Kidney tubule cell (primary cell): ENCODE measurements around the gene PRKCE.

Source experiments
- DNase-seq: peaks from one replicate; pipeline ENCODE4 v3.0.0-alpha.2; 2018; ENCODE audit warnings: low spot score

The PRKCE gene

DNA sequence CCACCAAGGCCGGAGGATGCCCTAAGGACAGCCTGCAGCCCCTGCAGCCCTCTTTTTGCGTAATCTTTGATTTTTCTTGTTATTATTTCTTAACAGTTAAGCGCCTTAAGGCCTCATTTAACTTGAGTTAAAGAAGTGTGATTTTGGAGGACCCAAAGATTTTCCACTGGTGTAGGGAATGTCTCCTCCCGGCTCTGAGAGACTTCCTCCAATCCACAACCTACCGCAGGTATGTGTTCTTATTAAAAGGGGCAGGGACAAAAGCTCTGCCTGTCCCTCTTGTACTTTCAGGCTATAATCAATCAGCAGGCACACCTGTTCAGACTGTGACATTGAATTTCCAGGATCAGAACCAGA is 285.1 kb downstream of the PRKCE start:
- no peak for DNase-seq

DNA sequence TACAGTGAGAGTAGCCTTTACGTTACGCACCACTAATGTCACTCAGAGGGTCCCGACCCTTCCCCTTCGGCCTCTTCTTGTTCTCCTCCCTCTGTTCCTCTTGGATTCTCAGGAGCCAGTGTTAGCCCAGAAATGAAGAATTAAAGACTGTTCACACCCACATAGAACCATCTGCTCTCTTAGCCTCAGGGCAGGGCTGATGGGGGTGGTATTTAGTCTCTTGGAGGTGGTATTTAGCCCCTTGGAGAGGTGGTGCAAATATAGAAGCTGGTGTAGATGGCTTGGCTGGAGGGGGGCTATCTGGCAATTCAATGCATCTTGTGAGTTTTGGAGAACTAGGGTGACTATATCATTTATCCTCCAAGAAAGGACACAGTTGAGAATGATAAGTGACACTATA is 286.5 kb downstream of the PRKCE start:
- DNase-seq = no peak

DNA sequence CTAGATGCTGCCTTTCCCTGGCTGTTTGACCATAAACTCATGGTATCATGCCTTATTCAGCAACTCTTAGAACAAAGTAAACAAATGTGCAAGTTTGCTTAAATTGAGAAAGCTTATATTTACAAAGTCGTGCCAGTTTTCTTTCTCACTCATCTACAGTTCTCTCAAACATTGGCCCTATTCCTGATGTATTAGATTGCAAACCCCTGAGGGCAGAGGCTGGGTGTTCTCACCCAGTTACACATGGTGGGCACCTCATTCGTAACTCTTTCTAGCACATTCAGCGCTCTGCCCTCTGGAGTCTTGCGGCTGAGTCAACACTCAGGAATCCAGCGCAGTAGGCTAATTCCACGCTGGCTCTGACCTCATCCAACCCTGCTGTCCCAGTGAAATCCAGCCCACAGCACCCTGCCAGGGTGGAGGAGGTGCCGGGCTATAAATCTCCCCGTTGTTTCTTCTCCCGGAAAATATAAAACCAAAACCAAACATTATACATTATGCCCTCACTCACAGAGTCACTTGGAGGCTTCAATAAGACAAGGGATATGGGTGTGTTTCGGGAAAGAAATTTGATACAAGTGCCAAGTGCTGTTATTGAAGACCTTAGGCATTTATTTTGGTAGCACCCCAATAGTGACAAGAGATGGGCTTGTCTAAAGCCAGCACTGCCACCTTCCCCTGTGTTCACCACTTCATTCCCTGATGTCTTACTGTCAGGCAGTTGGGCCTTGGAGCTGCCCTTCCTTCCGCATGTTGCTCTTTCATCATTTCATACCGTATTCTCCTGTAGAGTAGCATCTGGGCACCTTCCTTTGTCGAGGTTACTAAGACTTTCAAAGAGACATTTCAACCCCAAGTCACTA is 287.4 kb downstream of the PRKCE start:
- DNase-seq = peak; percentile 96

DNA sequence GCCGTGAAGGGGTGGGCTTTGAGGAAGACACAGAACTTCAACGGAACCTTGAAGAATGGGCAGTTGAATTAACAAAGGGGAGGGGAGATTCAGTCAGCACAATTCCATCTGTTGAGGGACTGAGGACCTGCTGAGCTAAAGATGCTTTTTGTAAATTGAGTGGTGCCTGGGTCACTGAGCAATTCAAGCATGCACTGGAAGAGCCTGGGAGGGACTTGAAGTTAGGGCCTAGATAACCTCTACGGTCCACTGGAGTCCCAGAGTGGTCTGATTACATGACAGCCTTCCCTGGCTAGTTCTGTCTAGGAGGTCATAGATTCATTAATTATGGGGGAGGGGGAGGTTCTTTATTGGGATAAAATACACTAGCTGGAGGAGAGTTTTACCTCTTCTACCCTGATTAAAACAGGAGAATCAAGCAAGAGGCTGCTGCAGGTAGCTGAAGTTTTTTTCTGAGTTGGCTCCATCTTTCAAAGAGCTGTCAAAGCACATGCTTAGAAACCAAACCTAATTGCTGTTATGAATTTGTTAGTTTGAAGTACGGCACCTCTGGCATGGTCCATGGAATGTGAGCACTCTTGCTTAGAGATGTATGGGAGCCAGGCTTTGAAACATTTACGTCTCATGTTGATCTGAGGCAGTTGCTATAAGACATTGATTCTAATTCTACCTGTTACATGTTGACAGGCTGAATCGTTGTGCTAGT is 290.2 kb downstream of the PRKCE start:
- DNase-seq = no peak

DNA sequence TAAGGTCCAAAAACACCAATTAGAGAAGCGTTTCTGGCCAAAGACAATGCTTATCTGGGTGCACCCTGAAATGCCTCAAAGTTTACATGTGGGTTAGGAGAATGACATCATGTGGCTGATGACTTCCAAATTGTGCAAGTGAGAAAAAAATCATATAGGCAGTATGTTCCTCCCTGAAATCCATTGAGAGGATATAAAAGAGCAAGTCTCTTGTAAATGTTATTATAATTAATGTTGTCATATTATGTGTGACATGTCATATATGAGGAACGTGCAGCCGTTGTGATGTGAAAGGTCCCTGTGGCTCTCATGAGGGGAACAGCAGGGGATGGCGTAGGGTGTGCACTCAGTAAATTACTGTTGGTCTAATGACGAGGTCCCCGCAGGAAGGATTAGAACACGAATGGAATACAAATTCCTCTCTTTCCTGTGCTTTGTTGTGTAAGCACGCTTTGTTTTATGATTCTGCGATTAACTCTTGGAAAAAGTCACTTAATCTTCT is 290.8 kb downstream of the PRKCE start:
- DNase-seq = no peak

DNA sequence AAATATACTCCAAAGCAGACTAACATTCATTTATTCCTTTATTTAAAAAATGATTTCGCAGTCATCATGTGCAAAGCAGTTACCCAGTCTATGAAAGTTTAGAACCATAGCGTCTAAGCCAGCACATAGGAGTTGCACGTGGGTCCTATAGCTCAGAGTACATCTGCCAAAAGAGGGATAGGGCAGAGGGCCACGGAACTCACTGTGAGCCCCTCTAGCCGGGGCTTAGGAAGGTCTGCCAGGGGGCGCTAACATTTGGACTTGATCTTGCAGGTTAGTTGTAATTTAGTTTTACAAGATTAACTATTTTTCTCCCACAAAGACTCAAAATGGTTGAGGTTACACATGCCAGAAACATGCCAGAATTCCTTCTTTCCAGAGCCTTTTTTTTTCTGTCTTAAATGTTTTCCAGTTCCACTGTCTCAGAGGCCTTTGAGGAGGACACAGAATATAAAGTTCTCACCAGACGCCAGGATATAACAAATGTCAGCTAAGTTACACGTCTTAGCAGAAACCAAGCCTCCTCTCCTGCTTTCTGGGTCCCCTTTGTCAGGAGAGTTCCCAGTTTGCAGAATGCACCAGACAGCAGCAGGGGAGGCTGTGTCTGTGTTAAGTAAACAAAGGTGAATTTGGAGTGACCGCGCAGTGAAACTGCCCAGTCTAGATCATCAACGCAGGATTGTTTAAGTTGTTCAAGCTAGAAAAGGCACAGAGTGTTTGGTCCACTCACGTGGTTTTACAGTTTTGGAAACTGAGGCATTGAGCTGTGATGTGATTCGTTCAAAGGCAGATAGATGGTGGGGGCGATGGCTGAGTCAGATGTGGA is 292.0 kb downstream of the PRKCE start:
- DNase-seq = no peak

DNA sequence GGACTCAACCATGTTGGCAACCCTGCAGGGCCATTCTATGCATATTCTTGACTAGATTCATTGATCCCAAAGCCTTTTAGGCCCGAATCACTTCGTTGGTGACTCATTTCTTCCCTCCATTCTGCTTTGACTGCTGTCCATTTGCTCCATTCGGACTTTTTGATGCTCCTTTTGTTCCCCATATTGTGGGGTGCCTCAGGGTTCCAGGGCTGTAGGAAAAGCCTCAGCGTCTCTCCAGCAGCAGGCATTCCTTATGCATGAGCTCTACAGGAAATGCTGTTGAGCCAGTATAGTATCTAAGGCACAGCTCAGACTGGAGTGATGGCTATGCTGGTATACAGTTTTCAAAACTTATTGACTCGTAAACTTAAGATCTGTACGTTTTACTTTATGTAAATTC is 292.6 kb downstream of the PRKCE start:
- peak; percentile 54 for DNase-seq

DNA sequence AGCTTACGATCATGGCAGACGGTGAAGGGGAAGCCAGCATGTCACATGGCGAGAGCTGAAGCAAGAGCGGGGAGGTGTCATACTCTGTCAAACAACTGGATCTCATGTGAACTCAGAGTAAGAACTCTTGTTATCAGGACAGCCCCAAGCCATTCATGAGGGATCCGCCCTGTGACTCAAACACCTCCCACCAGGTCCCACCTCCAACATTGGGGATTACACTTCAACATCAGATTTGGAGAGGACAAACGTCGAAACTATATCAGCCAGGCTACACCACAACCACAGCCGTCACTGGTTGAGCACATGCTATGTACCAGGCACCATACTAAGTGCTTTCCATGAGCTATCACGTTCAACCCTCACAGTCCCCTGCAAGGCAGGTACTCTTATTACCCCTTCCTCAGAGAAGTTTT is 293.8 kb downstream of the PRKCE start:
- no peak for DNase-seq

DNA sequence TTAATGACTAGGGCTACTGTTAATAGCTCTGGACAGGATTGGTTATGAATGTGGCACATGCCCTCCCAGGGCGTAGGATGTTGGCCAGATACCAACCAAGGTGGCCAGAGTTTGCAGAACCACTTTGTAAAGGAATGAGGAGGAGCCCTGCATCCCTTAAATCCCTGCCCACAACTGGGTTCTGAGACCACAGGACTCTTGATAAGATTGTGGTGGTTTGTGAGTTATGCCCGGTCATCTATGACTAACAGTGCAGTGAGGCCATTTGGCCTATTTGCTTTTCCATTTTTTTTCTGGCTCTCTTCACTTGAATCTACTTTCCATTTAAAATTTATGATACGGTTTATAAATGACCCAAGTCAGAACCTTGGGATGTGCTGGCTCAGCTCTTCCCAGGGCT is 294.5 kb downstream of the PRKCE start:
- peak; percentile 96 for DNase-seq

DNA sequence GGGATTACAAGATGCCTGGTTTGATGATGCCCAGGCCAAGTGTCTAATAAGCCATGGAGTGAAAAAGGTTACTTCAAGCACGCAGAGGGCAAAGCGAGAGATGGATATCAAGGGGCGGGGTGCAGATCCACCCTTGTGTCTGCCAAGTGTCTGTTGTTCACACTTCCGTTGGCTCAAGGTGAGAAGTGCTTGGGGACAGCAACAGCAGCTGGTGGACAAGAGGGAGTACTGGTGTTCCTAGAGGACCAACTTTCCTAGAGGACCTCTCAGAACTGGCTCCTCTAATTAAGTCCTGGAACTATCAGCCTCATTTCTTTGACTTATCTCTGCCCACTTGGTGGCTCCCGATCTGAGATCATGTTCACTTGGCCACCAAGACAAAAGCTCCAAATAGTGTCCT is 299.1 kb downstream of the PRKCE start:
- DNase-seq = no peak

DNA sequence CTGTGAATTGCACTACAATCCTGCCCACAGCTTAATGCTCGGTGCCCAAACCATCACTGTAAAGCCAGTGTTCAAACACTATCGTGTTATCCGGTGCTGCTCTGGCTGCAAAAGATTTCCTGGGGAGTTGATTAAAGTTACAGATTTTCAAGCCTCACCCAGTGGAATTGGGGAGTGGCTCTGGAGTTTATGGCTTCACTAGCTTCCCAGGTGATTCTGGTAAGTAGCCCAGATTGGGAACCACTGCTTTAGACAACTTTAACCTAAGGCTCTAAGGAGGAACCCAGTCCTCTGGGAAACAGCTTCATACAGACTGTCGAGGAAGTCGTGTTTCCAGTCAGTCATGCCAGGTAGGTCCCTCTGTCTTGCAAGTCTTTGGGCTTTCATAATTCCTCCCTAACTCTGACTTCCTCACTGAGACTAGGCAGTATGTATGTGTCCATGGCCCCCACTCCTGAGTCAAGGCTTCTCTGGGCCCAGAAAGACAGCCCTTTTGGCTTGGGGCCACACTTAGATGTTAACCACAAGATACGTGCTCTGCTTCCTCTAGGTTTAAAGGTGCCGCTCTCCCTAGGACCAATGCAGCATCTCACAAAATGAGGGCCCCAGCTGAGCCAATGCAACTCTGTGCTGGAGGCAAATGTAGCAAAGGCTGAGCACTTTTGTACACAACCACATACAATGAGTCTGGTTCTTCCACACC is 299.7 kb downstream of the PRKCE start:
- no peak for DNase-seq

DNA sequence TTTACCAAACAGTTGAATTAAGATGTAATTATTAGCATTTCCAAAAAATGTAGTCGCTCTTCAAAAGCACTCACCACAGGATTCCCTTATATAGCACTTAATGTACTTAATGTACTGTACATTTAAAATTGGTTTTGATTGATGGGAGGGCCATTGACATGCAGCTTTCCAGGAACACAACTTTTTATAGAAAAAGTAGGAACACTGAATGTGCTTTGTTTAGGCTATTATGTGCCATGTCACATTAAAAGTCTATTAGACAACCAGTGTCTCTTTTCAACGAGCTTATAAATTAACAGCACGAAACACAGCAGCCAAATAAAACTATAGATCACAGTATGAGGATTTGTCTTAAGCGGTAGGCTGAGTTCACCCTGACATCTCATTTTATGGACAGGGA is 301.1 kb downstream of the PRKCE start:
- DNase-seq = no peak

DNA sequence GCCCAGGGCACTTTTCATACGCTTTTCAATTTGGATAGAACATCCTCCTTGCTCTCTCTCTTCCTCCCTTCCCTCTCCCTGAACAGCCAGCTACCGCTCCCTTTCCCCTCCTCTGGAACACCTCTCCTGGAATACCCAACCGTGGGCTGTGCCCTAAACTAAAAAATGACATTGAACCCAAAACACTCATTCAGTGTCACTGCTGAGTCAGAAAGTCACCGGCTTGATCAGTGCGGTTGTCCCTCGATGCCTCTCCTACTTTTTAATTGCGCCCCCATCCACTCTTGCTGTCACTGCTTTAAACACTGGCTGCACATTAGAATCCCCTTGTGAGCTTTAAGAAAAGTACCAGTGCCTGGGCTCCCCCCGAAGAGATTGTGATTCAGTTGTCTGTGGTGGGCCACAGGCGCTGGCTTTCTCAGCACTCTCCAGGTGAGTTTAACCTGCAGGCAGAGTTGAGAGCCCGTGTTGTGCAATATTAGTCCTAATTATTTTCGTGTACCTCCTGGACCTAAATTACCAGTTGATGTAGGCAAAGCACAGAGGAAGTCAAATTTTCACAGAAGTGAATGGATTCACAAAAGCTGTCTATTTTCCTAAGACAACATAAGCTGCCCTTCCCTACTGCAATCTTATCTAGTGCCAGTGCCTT is 302.0 kb downstream of the PRKCE start:
- DNase-seq = no peak

DNA sequence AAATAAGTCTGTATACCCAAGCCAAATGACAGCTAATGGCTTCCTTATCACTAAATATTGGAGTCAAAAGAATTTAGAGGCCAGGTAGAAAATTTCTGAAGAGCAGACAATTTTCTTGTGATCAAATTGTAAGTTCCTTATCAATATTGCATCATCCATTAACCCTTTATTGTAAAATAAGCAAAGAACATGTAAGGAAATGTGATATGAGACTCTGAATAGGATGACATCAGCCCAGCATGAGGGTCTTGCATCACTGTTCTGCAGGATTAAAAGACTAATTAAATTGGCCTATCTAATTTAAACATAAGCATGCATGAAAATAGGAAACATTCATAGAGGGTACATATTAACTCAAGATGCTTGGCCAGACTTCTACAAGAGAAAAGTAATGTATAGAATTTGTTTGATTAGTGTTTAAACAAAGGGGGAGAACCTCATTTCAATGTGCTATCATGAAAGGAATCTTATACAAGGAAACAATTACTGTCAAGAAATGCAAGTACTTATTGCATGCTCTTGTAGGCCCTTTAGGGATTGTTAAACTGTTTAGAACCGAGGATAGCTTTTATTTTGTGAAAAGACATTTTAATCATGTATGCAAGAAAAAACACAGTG is 302.9 kb downstream of the PRKCE start:
- DNase-seq = no peak

DNA sequence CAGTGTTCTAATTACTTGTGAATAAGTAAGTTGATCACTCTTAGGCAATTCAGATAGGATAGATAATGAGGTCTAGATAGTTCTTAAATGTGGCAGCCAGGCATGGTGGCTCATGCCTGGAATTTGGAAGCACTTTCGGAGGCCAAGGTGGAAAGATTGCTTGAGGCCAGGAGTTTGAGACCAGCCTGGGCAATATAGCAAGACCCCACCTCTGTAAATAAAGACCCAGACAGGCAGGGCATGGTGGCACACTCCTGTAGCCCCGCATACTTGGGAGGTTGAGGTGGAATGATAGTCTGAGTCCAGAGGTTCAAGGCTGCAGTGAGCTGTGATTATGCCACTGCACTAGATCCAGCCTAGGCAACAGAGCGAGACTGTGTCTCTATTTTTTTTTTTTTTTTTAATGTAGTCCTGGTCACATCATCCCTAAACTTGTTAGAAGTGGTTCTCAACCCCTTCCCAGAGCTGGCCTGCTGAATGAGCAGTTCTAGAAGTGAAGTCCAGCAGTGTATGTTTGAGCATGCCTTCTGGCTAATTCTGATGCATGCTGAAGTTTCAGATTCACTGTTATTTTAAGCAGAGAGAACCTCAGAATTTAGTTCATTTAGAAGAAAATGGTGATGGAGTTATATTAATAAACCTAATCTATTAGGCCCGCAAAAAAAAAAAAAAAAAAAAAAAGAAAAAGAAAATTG is 306.2 kb downstream of the PRKCE start:
- DNase-seq = no peak

DNA sequence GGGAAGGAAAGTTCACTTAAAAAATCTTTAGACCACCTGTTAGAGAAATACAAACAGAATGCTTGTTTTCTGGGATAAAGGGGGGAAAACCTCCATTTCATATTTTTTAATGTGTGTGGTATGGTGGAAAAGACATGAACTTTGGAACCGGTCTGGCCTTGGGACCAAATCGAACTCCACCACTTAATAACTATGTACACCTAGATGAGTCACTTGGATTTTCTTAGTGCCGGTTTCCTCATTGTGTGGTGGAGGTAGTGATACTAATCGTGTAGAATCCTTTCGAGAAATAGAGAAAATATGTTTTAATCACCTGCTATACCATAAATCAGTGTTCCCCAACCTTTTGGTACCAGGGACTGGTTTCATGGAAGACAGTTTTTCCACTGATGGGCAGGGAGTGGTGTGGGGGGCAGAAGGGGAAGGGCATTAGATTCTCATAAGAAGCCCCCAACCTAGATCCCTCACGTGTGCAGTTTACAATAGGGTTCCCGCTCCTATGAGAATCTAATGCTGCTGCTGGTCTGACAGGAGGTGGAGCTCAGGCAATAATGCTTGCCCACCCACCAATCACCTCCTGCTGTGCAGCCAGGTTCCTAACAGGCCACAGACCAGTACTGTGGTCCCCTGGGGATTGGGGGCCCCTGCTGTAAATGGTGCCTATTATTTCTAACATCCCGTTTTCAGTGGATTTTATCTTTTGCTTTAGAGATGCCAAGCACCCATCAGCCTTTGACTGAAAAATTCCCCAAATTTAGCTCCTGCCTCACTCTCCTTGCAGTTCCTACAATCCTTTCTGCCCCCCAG is 308.8 kb downstream of the PRKCE start:
- peak; percentile 58 for DNase-seq

DNA sequence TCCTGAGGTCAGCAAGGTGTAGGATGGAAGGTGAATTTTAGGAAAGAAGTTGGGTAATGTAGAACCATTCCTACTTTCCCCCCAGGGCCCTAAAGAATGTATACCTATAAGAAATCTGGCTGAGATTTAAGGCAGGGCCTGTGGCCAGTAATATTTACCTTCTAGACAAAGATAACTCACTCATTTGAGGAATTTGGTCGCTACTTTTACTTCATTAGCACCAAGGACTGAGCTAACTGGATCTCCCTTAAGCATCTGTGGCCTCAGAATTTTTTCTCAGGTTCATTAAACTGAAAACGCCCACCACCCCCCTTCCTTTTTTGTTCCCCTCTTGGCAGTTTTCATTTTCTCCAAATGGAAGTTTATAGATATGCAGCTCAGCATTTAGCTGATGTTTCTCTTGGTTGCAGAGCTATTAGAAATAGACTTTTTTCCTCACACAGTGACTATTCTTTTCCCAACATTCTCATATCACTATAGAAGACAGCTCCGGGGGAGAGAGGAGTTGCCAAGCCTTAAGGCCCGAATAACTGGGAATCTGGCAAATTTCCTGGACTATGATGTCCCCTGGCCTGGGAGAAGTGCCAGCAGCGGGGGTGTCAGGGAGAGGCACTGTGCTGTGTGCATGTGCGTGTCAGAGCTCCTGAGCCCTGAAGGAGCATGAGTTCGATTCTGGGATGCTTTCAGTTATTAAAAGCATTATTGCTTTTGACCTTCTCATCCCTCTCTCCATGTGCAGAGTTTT is 310.9 kb downstream of the PRKCE start:
- DNase-seq = peak; percentile 64

DNA sequence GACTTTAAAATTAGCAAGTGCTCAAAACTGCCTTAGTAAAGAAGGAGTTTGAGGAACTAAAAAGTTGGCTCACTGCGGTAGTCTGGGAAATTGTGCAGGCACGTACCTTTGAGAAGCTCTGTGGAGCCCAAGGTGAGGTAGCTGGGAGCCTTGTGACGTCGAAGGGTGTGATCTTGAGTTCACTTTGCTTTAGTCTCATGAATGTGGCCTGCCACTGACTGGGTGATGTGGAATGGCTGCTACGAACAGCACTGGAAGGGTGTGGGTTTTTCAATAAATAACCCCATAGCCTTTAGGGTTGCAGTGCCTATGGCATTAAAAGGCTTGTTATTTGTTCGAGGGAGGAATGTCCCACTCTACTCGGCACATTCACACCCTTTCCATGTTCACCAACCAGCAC is 312.3 kb downstream of the PRKCE start:
- no peak for DNase-seq
